GM08714 (cell line): ENCODE data around the gene FBXO28.

Experiments used
- H3K4me3 ChIP-seq: fragments of 200-500 bp; sonication (Bioruptor generic); 2 replicates; pipeline ENCODE4 v1.5.1; 2014; ENCODE audit warnings: mild to moderate bottlenecking, low read length, inconsistent platforms
- ZNF274 ChIP-seq: IDR thresholded peaks from 2 replicates; pipeline ENCODE4 v1.6.1; 2012; ENCODE audit warnings: mild to moderate bottlenecking, low read depth, low read length

FBXO28 gene

GRCh38 chr1:224085421-224086108, 28.3 kb upstream of the FBXO28 start:
- no peak for TF ChIP-seq ZNF274
- H3K4me3 ChIP-seq, result no peak overlapping the region

GRCh38 chr1:224087286-224087794, 26.6 kb upstream of the FBXO28 start:
- no peak for TF ChIP-seq ZNF274
- H3K4me3 ChIP-seq, result no peak overlapping the region

- H3K4me3 ChIP-seq, result no peak overlapping the region
- TF ChIP-seq ZNF274, result no peak
Measured at GRCh38 chr1:224089583-224089982, 24.3 kb upstream of the FBXO28 start.

GRCh38 chr1:224090116-224090515, 23.8 kb upstream of the FBXO28 start:
- no peak for TF ChIP-seq ZNF274
- H3K4me3 ChIP-seq, result no peak overlapping the region

GRCh38 chr1:224092111-224092510, 21.8 kb upstream of the FBXO28 start:
- no peak for TF ChIP-seq ZNF274
- no peak overlapping the region for H3K4me3 ChIP-seq

- H3K4me3 ChIP-seq, result no peak overlapping the region
- no peak for TF ChIP-seq ZNF274
Measured at GRCh38 chr1:224092601-224093000, 21.3 kb upstream of the FBXO28 start.

GRCh38 chr1:224095339-224095738, 18.6 kb upstream of the FBXO28 start:
- no peak overlapping the region for H3K4me3 ChIP-seq
- TF ChIP-seq ZNF274, result no peak

GRCh38 chr1:224095867-224096266, 18.0 kb upstream of the FBXO28 start:
- H3K4me3 ChIP-seq, result no peak overlapping the region
- TF ChIP-seq ZNF274, result no peak

- no peak overlapping the region for H3K4me3 ChIP-seq
- TF ChIP-seq ZNF274, result no peak
Measured at GRCh38 chr1:224096773-224097172, 17.1 kb upstream of the FBXO28 start.

GRCh38 chr1:224098007-224098406, 15.9 kb upstream of the FBXO28 start:
- no peak overlapping the region for H3K4me3 ChIP-seq

GRCh38 chr1:224106568-224107281, 7.2 kb upstream of the FBXO28 start:
- H3K4me3 ChIP-seq, result no peak overlapping the region
- TF ChIP-seq ZNF274, result no peak

More at GRCh38 chr1:224098007-224098406, 15.9 kb upstream of the FBXO28 start:
- no peak for TF ChIP-seq ZNF274

- no peak overlapping the region for H3K4me3 ChIP-seq
- no peak for TF ChIP-seq ZNF274
Measured at GRCh38 chr1:224107282-224107625, 6.7 kb upstream of the FBXO28 start.

GRCh38 chr1:224108991-224109390, 4.9 kb upstream of the FBXO28 start:
- no peak for TF ChIP-seq ZNF274
- H3K4me3 ChIP-seq, result no peak overlapping the region

- H3K4me3 ChIP-seq, result no peak overlapping the region
- no peak for TF ChIP-seq ZNF274
Measured at GRCh38 chr1:224109981-224110380, 3.9 kb upstream of the FBXO28 start.

GRCh38 chr1:224113005-224113404, 906 bp upstream of the FBXO28 start:
- no peak overlapping the region for H3K4me3 ChIP-seq
- TF ChIP-seq ZNF274, result no peak
